ENCODE results near the gene SCRN2.
A peak's percentile ranks its signal among the peaks of the same experiment; 100 is the strongest.

SCRN2 gene

DNA sequence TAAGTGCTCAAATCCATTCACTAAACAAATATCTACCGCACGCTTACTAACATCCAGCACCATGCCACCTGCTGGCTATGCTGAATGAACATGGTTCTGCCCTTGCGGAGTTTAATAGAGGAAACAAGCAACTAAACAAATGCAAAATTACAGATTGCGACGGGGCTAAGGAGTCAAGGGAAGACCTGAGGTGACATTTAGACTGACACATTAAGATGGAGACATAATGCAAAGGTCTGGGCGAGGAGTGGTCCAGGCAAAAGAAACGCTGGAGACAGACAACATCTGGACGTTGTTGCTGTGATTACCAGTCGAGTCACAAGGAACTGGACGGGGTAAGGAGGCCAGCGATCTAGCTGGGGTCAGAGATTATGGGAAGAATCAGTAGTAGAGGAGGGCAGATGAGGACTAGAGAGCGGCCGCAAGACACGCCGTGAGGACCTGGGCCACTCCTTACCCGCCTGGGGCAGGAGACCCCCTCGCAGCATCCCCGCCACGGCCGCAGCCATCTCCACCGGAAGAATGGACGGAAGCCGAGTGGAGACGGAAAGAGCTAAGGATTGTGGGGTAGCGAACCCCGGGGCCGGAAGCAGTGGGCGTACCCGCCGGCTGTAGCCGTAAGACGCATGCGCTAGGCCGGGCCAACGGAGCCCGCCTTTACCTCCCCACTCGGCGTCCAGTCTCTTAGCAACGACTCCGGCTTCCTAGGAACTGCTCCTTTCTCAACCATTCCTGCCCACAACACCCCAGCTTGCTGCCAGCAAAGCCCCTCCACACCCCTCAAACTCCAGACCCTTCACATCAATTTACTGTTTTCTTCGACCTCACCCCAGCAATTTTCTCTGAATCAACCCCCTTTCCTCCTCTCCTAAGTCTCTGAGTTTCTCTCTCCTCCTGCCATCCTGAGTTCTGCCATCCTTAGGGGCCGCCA, 9.8 kb downstream of the SCRN2 start, which contains the start of the genes LRRC46 and MRPL10:
LRRC46 (plus strand) TSS at position 668 of the 931 bp plus-strand sequence. CDS start 320 bp downstream, outside the sequence.
MRPL10 (minus strand) TSS at position 539 of the 931 bp plus-strand sequence; CDS start at position 509, 30 bp downstream.
- ATAC-seq (ENCODE audit: low read depth) (peak; percentile 90), DNase-seq (ENCODE audit: low spot score) (peak; percentile 92)
- H3K36me3 ChIP-seq (ENCODE audit: low read depth), result peaks cover 33% of the 10 kb centered on the region
- H3K4me1 ChIP-seq (ENCODE audit: insufficient read depth, poor library complexity, severe bottlenecking), result peaks cover 8% of the 10 kb centered on the region
- no peaks in the 10 kb centered on the region for H3K9me3 ChIP-seq (ENCODE audit: severe bottlenecking)
- H3K27me3 ChIP-seq (ENCODE audit: insufficient read depth, poor library complexity, severe bottlenecking), result no peaks in the 10 kb centered on the region
- H3K27ac ChIP-seq (ENCODE audit: poor library complexity, severe bottlenecking), result peak within 1 kb of the TSS; percentile 35
- peak within 1 kb of the TSS; percentile 81 for H3K4me3 ChIP-seq (ENCODE audit: severe bottlenecking)
- TF ChIP-seq, protein P1, sequence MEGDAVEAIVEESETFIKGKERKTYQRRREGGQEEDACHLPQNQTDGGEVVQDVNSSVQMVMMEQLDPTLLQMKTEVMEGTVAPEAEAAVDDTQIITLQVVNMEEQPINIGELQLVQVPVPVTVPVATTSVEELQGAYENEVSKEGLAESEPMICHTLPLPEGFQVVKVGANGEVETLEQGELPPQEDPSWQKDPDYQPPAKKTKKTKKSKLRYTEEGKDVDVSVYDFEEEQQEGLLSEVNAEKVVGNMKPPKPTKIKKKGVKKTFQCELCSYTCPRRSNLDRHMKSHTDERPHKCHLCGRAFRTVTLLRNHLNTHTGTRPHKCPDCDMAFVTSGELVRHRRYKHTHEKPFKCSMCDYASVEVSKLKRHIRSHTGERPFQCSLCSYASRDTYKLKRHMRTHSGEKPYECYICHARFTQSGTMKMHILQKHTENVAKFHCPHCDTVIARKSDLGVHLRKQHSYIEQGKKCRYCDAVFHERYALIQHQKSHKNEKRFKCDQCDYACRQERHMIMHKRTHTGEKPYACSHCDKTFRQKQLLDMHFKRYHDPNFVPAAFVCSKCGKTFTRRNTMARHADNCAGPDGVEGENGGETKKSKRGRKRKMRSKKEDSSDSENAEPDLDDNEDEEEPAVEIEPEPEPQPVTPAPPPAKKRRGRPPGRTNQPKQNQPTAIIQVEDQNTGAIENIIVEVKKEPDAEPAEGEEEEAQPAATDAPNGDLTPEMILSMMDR (IDR thresholded peaks at IDR 0.05; ENCODE audit: poor library complexity, severe bottlenecking), result peak; percentile 62

DNA sequence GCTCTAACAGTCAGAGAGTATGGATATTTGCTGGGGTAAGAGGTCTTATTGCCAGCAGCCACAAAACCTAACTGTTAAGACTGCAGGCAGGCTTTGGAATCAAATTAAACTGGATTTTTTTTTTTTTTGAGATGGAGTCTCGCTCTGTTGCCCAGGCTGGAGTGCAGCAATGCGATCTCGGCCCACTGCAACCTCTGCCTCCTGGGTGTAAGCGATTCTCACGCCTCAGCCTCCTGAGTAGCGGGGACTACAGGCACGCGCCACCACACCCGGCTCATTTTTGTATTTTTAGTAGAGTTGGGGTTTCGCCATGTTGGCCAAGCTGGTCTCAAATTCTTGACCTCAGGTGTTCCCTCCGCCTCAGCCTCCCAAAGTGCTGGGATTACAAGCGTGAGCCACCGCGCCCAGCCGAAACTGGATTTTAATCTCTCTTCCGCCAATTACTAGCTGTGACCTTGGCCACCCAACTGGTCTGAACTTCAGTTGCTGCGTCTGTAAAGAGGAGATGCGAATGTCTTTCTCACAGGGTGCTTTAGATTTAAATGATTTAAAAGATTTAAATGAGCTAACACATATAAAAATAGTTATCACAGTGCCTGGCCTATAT, 10.6 kb downstream of the SCRN2 start:
- Histone ChIP-seq H3K4me3 (ENCODE audit: severe bottlenecking) (peak overlapping the region; percentile 81), H3K4me1 (ENCODE audit: insufficient read depth, poor library complexity, severe bottlenecking) (peaks cover 8% of the 10 kb centered on the region), H3K27me3 (ENCODE audit: insufficient read depth, poor library complexity, severe bottlenecking) (no peaks in the 10 kb centered on the region), H3K9me3 (ENCODE audit: severe bottlenecking) (no peaks in the 10 kb centered on the region), H3K36me3 (ENCODE audit: low read depth) (peaks cover 38% of the 10 kb centered on the region), H3K27ac (ENCODE audit: poor library complexity, severe bottlenecking) (peak overlapping the region; percentile 35)
- DNase-seq (ENCODE audit: low spot score), result no peak
- TF ChIP-seq, protein P1 (IDR thresholded peaks at IDR 0.05; ENCODE audit: poor library complexity, severe bottlenecking), result no peak
- ATAC-seq (ENCODE audit: low read depth), result no peak

DNA sequence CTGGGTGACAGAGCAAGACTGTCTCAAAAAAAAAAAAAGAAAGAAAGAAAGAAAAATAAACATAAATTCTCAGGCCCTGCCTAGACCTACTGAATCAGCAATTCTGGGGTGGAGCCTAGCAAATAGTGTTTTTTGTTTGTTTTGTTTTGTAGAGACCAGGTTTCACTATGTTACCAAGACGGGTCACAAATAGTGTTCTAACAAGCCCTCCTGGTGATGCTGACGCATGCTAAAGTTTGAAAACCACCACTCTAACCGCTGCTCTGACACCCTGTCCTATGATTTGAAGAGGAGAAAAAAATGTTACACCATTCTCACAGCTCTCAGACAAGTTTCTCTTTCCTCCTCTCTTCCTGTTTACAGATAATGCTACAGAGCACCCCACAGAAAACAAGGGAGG, 11.2 kb downstream of the SCRN2 start:
- ATAC-seq (ENCODE audit: low read depth) (no peak), DNase-seq (ENCODE audit: low spot score) (no peak)
- H3K27ac ChIP-seq (ENCODE audit: poor library complexity, severe bottlenecking), result no peak overlapping the region
- no peaks in the 10 kb centered on the region for H3K27me3 ChIP-seq (ENCODE audit: insufficient read depth, poor library complexity, severe bottlenecking)
- peaks cover 8% of the 10 kb centered on the region for H3K4me1 ChIP-seq (ENCODE audit: insufficient read depth, poor library complexity, severe bottlenecking)
- peaks cover 43% of the 10 kb centered on the region for H3K36me3 ChIP-seq (ENCODE audit: low read depth)
- TF ChIP-seq, protein P1 (IDR thresholded peaks at IDR 0.05; ENCODE audit: poor library complexity, severe bottlenecking), result no peak
- H3K4me3 ChIP-seq (ENCODE audit: severe bottlenecking), result no peak overlapping the region
- H3K9me3 ChIP-seq (ENCODE audit: severe bottlenecking), result no peaks in the 10 kb centered on the region

DNA sequence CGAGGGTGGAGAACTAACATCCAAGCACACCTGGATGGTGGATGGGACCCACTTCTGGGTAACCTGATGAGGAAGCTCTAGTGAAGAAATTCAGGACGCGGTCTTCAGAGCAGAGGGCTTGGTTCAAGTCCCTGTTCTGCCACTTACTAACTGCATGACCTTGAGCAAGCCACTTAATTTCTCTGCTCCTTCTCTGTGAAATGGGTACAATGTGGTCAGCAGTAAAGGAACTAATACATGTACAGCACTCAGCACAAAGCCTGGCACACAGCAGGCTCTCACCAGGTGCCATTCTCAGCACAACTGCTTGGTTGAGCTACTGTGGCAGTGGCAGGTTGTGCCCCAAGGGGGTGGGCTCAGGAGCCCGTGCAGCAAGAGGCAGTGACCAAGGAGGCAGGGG, 17.6 kb downstream of the SCRN2 start:
- Histone ChIP-seq H3K4me1 (ENCODE audit: insufficient read depth, poor library complexity, severe bottlenecking) (peaks cover 12% of the 10 kb centered on the region), H3K36me3 (ENCODE audit: low read depth) (peaks cover 40% of the 10 kb centered on the region), H3K27me3 (ENCODE audit: insufficient read depth, poor library complexity, severe bottlenecking) (no peaks in the 10 kb centered on the region), H3K27ac (ENCODE audit: poor library complexity, severe bottlenecking) (no peak overlapping the region), H3K4me3 (ENCODE audit: severe bottlenecking) (no peak overlapping the region), H3K9me3 (ENCODE audit: severe bottlenecking) (no peaks in the 10 kb centered on the region)
- no peak for DNase-seq (ENCODE audit: low spot score)
- TF ChIP-seq, protein P1 (IDR thresholded peaks at IDR 0.05; ENCODE audit: poor library complexity, severe bottlenecking), result no peak
- no peak for ATAC-seq (ENCODE audit: low read depth)
